GM18870 (cell line): ENCODE data around the gene SRC.
"Not testable (repeated sequence)": the region's sequence is repeated elsewhere in the genome, so short reads cannot be mapped to it uniquely, and the experiment has no call there.

ENCODE experiments used
- ATAC-seq: cut with Tn5 transposase; IDR thresholded peaks from one replicate; pipeline ENCODE4 v1.9.1; 2021; ENCODE audit warnings: moderate library complexity; ENCODE audit not compliant: unreplicated experiment

The SRC gene

GRCh38 chr20:37335642-37336368, 10.1 kb upstream of the SRC start:
- no peak for ATAC-seq

- ATAC-seq, result peak; percentile 60
Measured at GRCh38 chr20:37336369-37337207, 9.4 kb upstream of the SRC start.

- ATAC-seq, result no peak
Measured at GRCh38 chr20:37337208-37337991, 8.5 kb upstream of the SRC start.

GRCh38 chr20:37338380-37338779, 7.6 kb upstream of the SRC start:
- ATAC-seq, result not testable (repeated sequence)

- ATAC-seq, result no peak
Measured at GRCh38 chr20:37339208-37339607, 6.7 kb upstream of the SRC start.

GRCh38 chr20:37339764-37340109, 6.2 kb upstream of the SRC start:
- not testable (repeated sequence) for ATAC-seq

GRCh38 chr20:37340998-37341397, 4.9 kb upstream of the SRC start:
- ATAC-seq, result no peak

- no peak for ATAC-seq
Measured at GRCh38 chr20:37341632-37342031, 4.3 kb upstream of the SRC start.

GRCh38 chr20:37342231-37343177, 3.4 kb upstream of the SRC start:
- no peak for ATAC-seq

GRCh38 chr20:37343212-37343993, 2.5 kb upstream of the SRC start:
- ATAC-seq, result no peak

- ATAC-seq, result no peak
Measured at GRCh38 chr20:37343994-37344355, 2.0 kb upstream of the SRC start.

GRCh38 chr20:37344506-37345338, 1.2 kb upstream of the SRC start:
- ATAC-seq, result no peak

- ATAC-seq, result no peak
Measured at GRCh38 chr20:37346236-37346534, 245 bp downstream of the SRC start.

GRCh38 chr20:37346535-37347346, 801 bp downstream of the SRC start:
- no peak for ATAC-seq

GRCh38 chr20:37347347-37347823, 1.4 kb downstream of the SRC start:
- ATAC-seq, result no peak

GRCh38 chr20:37347891-37348791, 2.2 kb downstream of the SRC start:
- no peak for ATAC-seq
